Heart left ventricle (tissue), 13 donors: Measurements from ENCODE around the gene BHLHE40.

Experiments used
- CTCF ChIP-seq, 12 donors: fragments of 200-600 bp; sonication (generic) in 4 of 12; IDR thresholded peaks; one replicate each; pipeline versions ENCODE4 v1.5.0 to v1.8.0; 2018 to 2022; ENCODE audit warnings: antibody characterized with exemption in 12 of 12, mild to moderate bottlenecking in 5 of 12
- POLR2A ChIP-seq, 2 donors: fragments of 450-650 bp; IDR thresholded peaks; one replicate each; pipeline ENCODE4 v1.6.1; 2017; ENCODE audit warnings: antibody characterized with exemption in 2 of 2, mild to moderate bottlenecking in 2 of 2, moderate library complexity in 2 of 2
- donor health status: ischemic (EF 13 %, LVEDD 7.1; RV severe dilation, severe dysfunction).
- donor health status: DM: no; HTN: yes; CAD: no.
- donor health status: DM: no; HTN: no; CAD: no.
- donor health status: ischemic (EF 25% LVEDD 6.9; RV normal size, moderate dysfunction).
- donor health status: ischemic (EF 25% LVEDD 5.7; RV mildly dilated, moderate dysfunction).
- donor health status: ischemic (EF 35%, LVEDD 5.7; RV mildly dilated, moderate dysfunction).
- donor health status: nonischemic (EF 11% LVEDD 7.7; RV severe dilation, severe dysfunction).
- donor health status: DM: yes; HTN: yes; CAD: no.
- donor health status: PGD.
- donor health status: ischemic (EF 29% LVEDD 5.4; RV normal size, mild dysfunction).
- donor health status: nonischemic (EF 23%, LVEDD 6.1; RV moderate dilation, normal function).

DNA sequence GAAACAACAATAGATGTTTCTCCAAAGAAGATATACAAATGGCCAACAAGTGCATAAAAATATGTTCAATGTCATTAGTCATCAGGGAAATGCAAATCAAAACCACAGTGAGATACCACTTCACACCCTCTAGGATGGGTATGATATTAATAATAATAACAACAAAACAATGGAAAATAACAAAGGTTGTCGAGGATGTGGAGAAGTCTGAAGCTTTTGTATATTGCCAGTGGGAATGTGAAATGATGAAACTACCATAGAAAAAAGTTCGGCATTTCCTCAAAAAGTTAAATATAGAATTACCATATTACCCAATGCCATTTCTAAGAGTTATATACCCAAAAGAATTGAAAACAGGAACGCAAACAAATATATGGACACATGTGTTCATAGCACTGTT is 10.8 kb downstream of the BHLHE40 start:
- no peak for TF ChIP-seq CTCF (IDR thresholded peaks at IDR 0.05)
- TF ChIP-seq POLR2A (IDR thresholded peaks at IDR 0.05) = no peak
